ENCODE data around the gene WDPCP.

- TF ChIP-seq POLR2A (IDR thresholded peaks at IDR 0.05) (no peak), CTCF (IDR thresholded peaks at IDR 0.05) (no peak), POLR2AphosphoS5 (IDR thresholded peaks at IDR 0.05; ENCODE audit: insufficient read depth in 1 of 2, low read depth in 1 of 2) (no peak)
Observed at GRCh38 chr2:63628403-63628942, 40.2 kb upstream of the WDPCP start.

Measured in vagina (tissue), 2 donors.